ENCODE results near the gene SPOCD1. TPM values are rescaled to one million over a fixed set of nuclear protein-coding genes. Genes with fewer than 3 reads are reported as not detected.

SPOCD1 gene
- total and polyA plus RNA-seq, 4 donors, result under 0.01 to 0.19 (median 0.12) TPM; not detected in 1

DNA sequence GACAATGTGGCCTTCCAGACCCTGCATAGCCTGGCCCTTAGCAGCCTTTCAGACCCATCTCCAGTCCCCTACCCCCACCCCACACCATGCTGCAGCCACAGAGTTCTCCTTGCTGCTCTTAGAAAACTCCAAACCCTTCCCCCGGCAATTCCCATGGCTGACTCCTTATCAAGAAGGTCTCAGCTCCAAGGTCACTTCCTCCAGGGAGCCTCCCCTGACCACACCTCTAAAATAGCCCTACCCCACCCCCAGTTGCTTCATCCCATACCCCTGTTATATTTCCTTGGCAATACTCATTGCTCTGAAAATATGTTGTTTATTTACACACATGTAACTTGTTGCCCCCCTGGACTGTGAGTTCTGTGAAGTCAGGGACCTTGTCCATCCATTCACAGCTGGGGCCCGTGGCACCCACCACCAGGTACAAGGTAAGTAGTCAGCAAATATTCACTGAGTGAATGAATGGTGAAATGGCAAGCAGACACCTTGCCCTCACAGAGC is 47.4 kb downstream of the SPOCD1 start:
- Histone ChIP-seq H3K27me3 (ENCODE audit: control insufficient read depth in 4 of 4, insufficient read depth in 4 of 4, low read length in 3 of 4) (peaks cover 0 to 16% (median 5%) of the 10 kb centered on the region in 4 donors), H3K4me1 (ENCODE audit: control insufficient read depth in 4 of 4, insufficient read depth in 4 of 4, low read length in 3 of 4) (peaks cover 3 to 20% (median 10%) of the 10 kb centered on the region in 4 donors), H3K36me3 (ENCODE audit: control insufficient read depth in 4 of 4, insufficient read depth in 3 of 4, low read depth in 1 of 4, low read length in 3 of 4) (no peaks in the 10 kb centered on the region), H3K9ac (ENCODE audit: low read depth in 1 of 2, low read length in 2 of 2) (no peak overlapping the region), H3K4me3 (ENCODE audit: low read depth in 1 of 3, low read length in 3 of 3) (no peak overlapping the region), H3K27ac (ENCODE audit: low read depth in 1 of 2, low read length in 2 of 2) (no peak overlapping the region), H3K9me3 (ENCODE audit: control insufficient read depth in 4 of 4, low read length in 3 of 4) (no peaks in the 10 kb centered on the region)
- WGBS, result 48% methylated on average over 2 of the region's 2 CpGs
- TF ChIP-seq REST (IDR thresholded peaks at IDR 0.05) (no peak), GABPA (IDR thresholded peaks at IDR 0.05 in 1 of 2, conservative IDR thresholded peaks at IDR 0.05 in 1 of 2) (no peak), MAX (IDR thresholded peaks at IDR 0.05) (no peak), NR2F2 (IDR thresholded peaks at IDR 0.05) (no peak), HNF4G (IDR thresholded peaks at IDR 0.05) (no peak), RXRA (IDR thresholded peaks at IDR 0.05) (no peak), FOXA2 (IDR thresholded peaks at IDR 0.05) (no peak), HNF4A (conservative IDR thresholded peaks at IDR 0.05) (no peak)
- no peak for DNase-seq (ENCODE audit: low spot score)

- 90% methylated on average over 7 of the region's 7 CpGs for WGBS
- no peak overlapping the region for H3K4me3 ChIP-seq (ENCODE audit: low read depth in 1 of 3, low read length in 3 of 3)
- H3K27me3 ChIP-seq (ENCODE audit: control insufficient read depth in 4 of 4, insufficient read depth in 4 of 4, low read length in 3 of 4), result peaks cover 2 to 13% (median 6%) of the 10 kb centered on the region in 4 donors
- H3K4me1 ChIP-seq (ENCODE audit: control insufficient read depth in 4 of 4, insufficient read depth in 4 of 4, low read length in 3 of 4), result peaks cover 3 to 19% (median 11%) of the 10 kb centered on the region in 4 donors
- H3K9ac ChIP-seq (ENCODE audit: low read depth in 1 of 2, low read length in 2 of 2), result no peak overlapping the region
- no peak overlapping the region for H3K27ac ChIP-seq (ENCODE audit: low read depth in 1 of 2, low read length in 2 of 2)
- H3K9me3 ChIP-seq (ENCODE audit: control insufficient read depth in 4 of 4, low read length in 3 of 4), result no peaks in the 10 kb centered on the region
- H3K36me3 ChIP-seq (ENCODE audit: control insufficient read depth in 4 of 4, insufficient read depth in 3 of 4, low read depth in 1 of 4, low read length in 3 of 4), result no peaks in the 10 kb centered on the region
- TF ChIP-seq RAD21 (IDR thresholded peaks at IDR 0.05) (no peak), GABPA (IDR thresholded peaks at IDR 0.05 in 1 of 2, conservative IDR thresholded peaks at IDR 0.05 in 1 of 2) (no peak), CTCF (IDR thresholded peaks at IDR 0.05; ENCODE audit: low read depth, low read length, missing input control) (no peak), YY1 (IDR thresholded peaks at IDR 0.05) (no peak), SP1 (IDR thresholded peaks at IDR 0.05) (no peak), HNF4G (IDR thresholded peaks at IDR 0.05) (no peak), MAX (IDR thresholded peaks at IDR 0.05) (no peak), JUND (IDR thresholded peaks at IDR 0.05) (no peak), EGR1 (IDR thresholded peaks at IDR 0.05; ENCODE audit: low read depth in 2 of 2) (no peak), NR2F2 (IDR thresholded peaks at IDR 0.05) (no peak), FOXA1 (IDR thresholded peaks at IDR 0.05) (no peak), RXRA (IDR thresholded peaks at IDR 0.05) (no peak), FOXA2 (IDR thresholded peaks at IDR 0.05) (no peak), REST (IDR thresholded peaks at IDR 0.05) (no peak)
- TF ChIP-seq, protein P1, sequence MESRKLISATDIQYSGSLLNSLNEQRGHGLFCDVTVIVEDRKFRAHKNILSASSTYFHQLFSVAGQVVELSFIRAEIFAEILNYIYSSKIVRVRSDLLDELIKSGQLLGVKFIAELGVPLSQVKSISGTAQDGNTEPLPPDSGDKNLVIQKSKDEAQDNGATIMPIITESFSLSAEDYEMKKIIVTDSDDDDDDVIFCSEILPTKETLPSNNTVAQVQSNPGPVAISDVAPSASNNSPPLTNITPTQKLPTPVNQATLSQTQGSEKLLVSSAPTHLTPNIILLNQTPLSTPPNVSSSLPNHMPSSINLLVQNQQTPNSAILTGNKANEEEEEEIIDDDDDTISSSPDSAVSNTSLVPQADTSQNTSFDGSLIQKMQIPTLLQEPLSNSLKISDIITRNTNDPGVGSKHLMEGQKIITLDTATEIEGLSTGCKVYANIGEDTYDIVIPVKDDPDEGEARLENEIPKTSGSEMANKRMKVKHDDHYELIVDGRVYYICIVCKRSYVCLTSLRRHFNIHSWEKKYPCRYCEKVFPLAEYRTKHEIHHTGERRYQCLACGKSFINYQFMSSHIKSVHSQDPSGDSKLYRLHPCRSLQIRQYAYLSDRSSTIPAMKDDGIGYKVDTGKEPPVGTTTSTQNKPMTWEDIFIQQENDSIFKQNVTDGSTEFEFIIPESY (IDR thresholded peaks at IDR 0.05), result no peak
- DNase-seq (ENCODE audit: low spot score), result no peak
Measured at GRCh38 chr1:31767225-31767624, 48.6 kb downstream of the SPOCD1 start.

Data from liver (tissue), 9 donors.